Lung (tissue), 12 donors: ENCODE data around the gene UBXN1. TPM values are rescaled to one million over a fixed set of nuclear protein-coding genes. Genes with fewer than 3 reads are reported as not detected.

ENCODE experiments used
- ATAC-seq: fragments of 200-7000 bp; cut with Tn5 transposase; one replicate; pipeline ENCODE4 v1.9.1; 2020; ENCODE audit warnings: moderate number of reproducible peaks; ENCODE audit not compliant: insufficient read depth, low FRiP score
- DNase-seq, 3 donors: peaks; one replicate each; pipeline ENCODE4 v3.0.0-alpha.2; 2013 to 2017
- H3K27ac ChIP-seq, 2 donors: one replicate each; pipeline ENCODE4 v1.5.1; 2013; ENCODE audit warnings: mild to moderate bottlenecking in 2 of 2, moderate library complexity in 2 of 2, control low read depth in 1 of 2, inconsistent platforms in 1 of 2, low read depth in 1 of 2, low read length in 1 of 2
- H3K27me3 ChIP-seq, 3 donors: one replicate each; pipeline ENCODE4 v1.5.1; 2013; ENCODE audit warnings: low read length in 2 of 3; ENCODE audit not compliant: control insufficient read depth in 3 of 3, insufficient read depth in 3 of 3
- H3K36me3 ChIP-seq, 4 donors: one replicate each; pipeline ENCODE4 v1.5.1; 2013; ENCODE audit warnings: low read length in 4 of 4, mild to moderate bottlenecking in 1 of 4, moderate library complexity in 1 of 4; ENCODE audit not compliant: control insufficient read depth in 4 of 4, insufficient read depth in 4 of 4
- H3K4me1 ChIP-seq, 5 donors: one replicate each; pipeline ENCODE4 v1.5.1; 2013; ENCODE audit warnings: low read length in 5 of 5, mild to moderate bottlenecking in 2 of 5, moderate library complexity in 1 of 5; ENCODE audit not compliant: control insufficient read depth in 5 of 5, insufficient read depth in 5 of 5
- H3K4me3 ChIP-seq: one replicate; pipeline ENCODE4 v1.5.1; 2013; ENCODE audit warnings: mild to moderate bottlenecking, control low read depth, moderate library complexity
- H3K9ac ChIP-seq, 2 donors: one replicate each; pipeline ENCODE4 v1.5.1; 2013; ENCODE audit warnings: low read length in 2 of 2, control low read depth in 1 of 2; ENCODE audit not compliant: insufficient read depth in 1 of 2
- H3K9me3 ChIP-seq, 4 donors: one replicate each; pipeline ENCODE4 v1.5.1; 2013; ENCODE audit warnings: low read length in 3 of 4, mild to moderate bottlenecking in 1 of 4, moderate library complexity in 1 of 4; ENCODE audit not compliant: control insufficient read depth in 4 of 4, insufficient read depth in 3 of 4
- WGBS, 2 donors: extraction: QIAGEN DNeasy Blood & Tissue Kit; methylation state at CpG; one replicate each; pipeline ENCODE4 v1.1.7; 2013; 5-methylcytosine and 5-hydroxymethylcytosine counted together
- polyA plus RNA-seq, 2 donors: library from polyadenylated mRNA; stranded (reverse); fragments of 200-250 nt; gene quantifications; one replicate each; pipeline ENCODE4 v1.2.1, GENCODE V29; 2013
- total RNA-seq, 2 donors: library from RNA; depleted of rRNA in 1 of 2; stranded (reverse); fragments of >200 nt in 1 of 2; gene quantifications; one replicate each; pipeline ENCODE4 v1.2.1, GENCODE V29; 2014 to 2021
- TF ChIP-seq, protein P1 (sequence below): IDR thresholded peaks from 2 replicates; pipeline ENCODE4 v1.5.1; 2012; ENCODE audit warnings: mild to moderate bottlenecking; ENCODE audit errors: control extremely low read depth, extremely low read depth
- donor health status: control.
- donor health status: control.
- donor health status: Bipolar disorder and iron deficiency.
- donor health status: healthy.
- donor health status: DM: yes; HTN: yes; CAD: no.

Gene UBXN1
- total and polyA plus RNA-seq, 4 donors: 54.8 to 168 (median 114) TPM

DNA sequence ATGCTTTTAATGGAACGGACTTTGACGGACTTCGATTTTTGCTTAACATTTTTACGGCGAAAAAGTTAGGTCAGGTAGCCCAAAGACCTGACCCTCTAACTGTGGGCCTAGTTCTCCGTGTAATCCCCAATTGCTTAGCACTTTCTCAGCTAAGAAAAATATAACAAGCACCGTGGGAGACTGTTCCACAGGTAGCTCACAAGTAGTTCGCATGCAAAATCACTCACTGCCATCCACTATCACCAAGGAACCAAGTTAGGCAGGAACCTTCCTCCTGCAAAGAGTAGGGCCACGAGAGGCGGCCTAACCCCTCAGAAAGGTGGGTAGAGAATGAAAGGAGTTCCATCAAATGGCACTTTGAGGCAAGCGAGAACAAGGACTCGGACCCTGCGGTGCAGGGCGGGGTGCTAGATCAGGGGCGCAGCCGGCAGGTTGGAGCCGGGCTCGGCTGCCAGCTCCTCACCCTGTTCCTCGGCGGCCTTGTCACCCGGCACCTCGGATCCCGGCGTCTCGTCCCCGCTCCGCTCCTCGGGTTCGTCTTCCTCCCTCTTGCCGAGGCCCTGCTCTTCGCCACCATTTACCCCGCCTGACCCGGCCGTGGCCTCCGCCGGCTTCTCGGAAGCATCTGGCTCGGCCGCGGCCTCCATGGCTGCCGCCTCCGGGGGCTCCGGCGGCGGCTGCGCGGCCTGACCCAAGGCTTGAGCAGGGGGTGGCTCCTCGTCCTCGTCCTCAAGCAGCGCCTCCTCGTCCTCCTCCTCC lies 47.5 kb upstream of the UBXN1 start:
- DNase-seq: no peak
- no peaks in the 10 kb centered on the region for H3K27me3 ChIP-seq
- H3K9me3 ChIP-seq: no peaks in the 10 kb centered on the region
- peak overlapping the region; percentile 85 to 89 for H3K9ac ChIP-seq
- H3K27ac ChIP-seq: peak overlapping the region; percentile 97 to 99
- H3K4me1 ChIP-seq: peaks cover 0 to 35% (median 6%) of the 10 kb centered on the region in 5 donors
- H3K4me3 ChIP-seq: peak overlapping the region; percentile 98
- ATAC-seq: no peak
- peaks cover 12 to 34% (median 26%) of the 10 kb centered on the region in 4 donors for H3K36me3 ChIP-seq
- WGBS, 2 donors: 0% methylated on average over 51 of the region's 51 CpGs
- TF ChIP-seq, protein P1, sequence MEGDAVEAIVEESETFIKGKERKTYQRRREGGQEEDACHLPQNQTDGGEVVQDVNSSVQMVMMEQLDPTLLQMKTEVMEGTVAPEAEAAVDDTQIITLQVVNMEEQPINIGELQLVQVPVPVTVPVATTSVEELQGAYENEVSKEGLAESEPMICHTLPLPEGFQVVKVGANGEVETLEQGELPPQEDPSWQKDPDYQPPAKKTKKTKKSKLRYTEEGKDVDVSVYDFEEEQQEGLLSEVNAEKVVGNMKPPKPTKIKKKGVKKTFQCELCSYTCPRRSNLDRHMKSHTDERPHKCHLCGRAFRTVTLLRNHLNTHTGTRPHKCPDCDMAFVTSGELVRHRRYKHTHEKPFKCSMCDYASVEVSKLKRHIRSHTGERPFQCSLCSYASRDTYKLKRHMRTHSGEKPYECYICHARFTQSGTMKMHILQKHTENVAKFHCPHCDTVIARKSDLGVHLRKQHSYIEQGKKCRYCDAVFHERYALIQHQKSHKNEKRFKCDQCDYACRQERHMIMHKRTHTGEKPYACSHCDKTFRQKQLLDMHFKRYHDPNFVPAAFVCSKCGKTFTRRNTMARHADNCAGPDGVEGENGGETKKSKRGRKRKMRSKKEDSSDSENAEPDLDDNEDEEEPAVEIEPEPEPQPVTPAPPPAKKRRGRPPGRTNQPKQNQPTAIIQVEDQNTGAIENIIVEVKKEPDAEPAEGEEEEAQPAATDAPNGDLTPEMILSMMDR: no peak

DNA sequence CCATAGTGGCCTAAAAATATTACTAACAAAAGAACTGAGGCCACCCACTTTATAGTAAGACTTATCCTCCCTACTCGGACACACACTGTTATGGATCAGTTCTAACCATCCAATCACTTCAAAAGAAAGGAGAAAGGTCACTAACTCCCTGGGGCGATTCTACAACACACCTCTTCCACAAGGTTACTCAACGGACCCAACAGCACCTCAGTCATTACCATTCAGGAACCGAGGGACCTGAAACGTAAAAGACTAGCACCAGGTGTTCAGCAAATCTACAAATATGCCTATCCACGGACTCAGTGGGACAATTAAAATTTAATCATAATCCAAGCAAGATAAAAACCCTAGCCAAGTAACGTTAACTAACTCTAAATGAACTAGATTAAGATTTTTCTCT lies 46.8 kb upstream of the UBXN1 start:
- peak overlapping the region; percentile 98 for H3K4me3 ChIP-seq
- H3K9ac ChIP-seq: peak overlapping the region; percentile 85 to 89
- no peak for ATAC-seq
- 1 to 2% methylated on average over 7 of the region's 7 CpGs for WGBS, 2 donors
- H3K4me1 ChIP-seq: peaks cover 0 to 35% (median 6%) of the 10 kb centered on the region in 5 donors
- H3K27me3 ChIP-seq: no peaks in the 10 kb centered on the region
- peaks cover 14 to 41% (median 31%) of the 10 kb centered on the region in 4 donors for H3K36me3 ChIP-seq
- TF ChIP-seq, protein P1: no peak
- H3K9me3 ChIP-seq: no peaks in the 10 kb centered on the region
- DNase-seq: no peak
- H3K27ac ChIP-seq: peak overlapping the region in 1 of 2 donors; percentile 99

DNA sequence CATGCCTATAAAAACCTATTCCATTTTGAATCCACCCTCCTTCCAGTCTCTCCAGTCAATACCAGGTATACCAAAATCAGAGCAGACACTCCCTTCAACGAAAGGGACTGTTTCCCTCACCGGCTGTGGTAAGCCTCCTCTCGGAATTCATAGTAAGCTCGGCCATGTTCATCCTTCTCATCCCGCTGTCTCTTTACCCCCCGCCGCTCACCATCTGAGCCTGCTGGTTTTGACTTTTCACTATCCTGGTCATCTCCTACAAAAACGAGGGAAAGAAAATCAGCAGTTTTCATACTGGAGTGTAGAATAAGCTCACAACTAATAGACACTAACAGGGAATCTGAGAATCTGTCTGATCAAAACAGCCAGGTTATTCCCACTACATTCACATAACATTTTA lies 45.3 kb upstream of the UBXN1 start:
- ATAC-seq (no peak), DNase-seq (no peak)
- H3K36me3 ChIP-seq: peaks cover 26 to 56% (median 46%) of the 10 kb centered on the region in 4 donors
- no peaks in the 10 kb centered on the region for H3K27me3 ChIP-seq
- H3K4me1 ChIP-seq: peaks cover 0 to 24% (median 2%) of the 10 kb centered on the region in 5 donors
- TF ChIP-seq, protein P1: no peak
- WGBS, 2 donors: 60 to 79% methylated on average over 8 of the region's 8 CpGs
- no peaks in the 10 kb centered on the region for H3K9me3 ChIP-seq
- no peak overlapping the region for H3K27ac ChIP-seq
- no peak overlapping the region for H3K4me3 ChIP-seq
- H3K9ac ChIP-seq: peak overlapping the region; percentile 13 to 16
